ENCODE results near the gene KANK3.
"Not testable (repeated sequence)": the region's sequence is repeated elsewhere in the genome, so short reads cannot be mapped to it uniquely, and the experiment has no call there.

GRCh38 chr19:8314981-8315640, 28.0 kb downstream of the KANK3 start:
- TF ChIP-seq CTCF (conservative IDR thresholded peaks at IDR 0.05); EZH2 (IDR thresholded peaks at IDR 0.05; ENCODE audit: low read depth): not testable (repeated sequence)

Measured in PC-9 (cell line).